Stimulated activated CD4-positive, alpha-beta T cell treated with anti-CD3 and anti-CD28 coated beads, Interleukin-1b, Interleukin-23, amount 100 ng/mL, for 24 hours (primary cell): ENCODE results near the gene SPRR5.

ENCODE experiments used
- DNase-seq, 4 experiments: peaks; one replicate each; pipeline ENCODE4 v3.0.0-alpha.2; 2020; ENCODE audit warnings: low read depth in 4 of 4, low spot score in 1 of 4

SPRR5 gene

GRCh38 chr1:152981146-152981871, 34.3 kb downstream of the SPRR5 start:
- no peak for DNase-seq

DNA sequence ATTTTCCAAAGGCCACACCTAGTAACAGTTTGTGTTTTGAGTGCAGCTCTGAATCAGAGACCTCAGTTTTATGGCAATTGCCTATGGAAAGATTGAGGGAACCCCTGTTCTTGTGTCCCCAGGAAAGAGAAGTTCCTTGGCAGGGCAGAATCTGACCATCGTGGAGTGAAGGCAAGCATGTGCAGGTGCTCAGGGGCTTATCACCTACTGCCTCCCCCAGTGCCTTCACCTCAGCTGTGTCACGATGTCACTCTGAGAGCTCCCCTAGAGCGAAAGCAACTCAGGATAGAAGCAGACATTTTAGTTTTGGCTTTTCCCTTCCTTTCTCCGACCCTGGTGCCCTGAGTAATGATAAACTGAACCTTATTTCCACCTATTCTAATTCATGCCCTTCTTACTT, 35.1 kb downstream of the SPRR5 start:
- DNase-seq = no peak

DNA sequence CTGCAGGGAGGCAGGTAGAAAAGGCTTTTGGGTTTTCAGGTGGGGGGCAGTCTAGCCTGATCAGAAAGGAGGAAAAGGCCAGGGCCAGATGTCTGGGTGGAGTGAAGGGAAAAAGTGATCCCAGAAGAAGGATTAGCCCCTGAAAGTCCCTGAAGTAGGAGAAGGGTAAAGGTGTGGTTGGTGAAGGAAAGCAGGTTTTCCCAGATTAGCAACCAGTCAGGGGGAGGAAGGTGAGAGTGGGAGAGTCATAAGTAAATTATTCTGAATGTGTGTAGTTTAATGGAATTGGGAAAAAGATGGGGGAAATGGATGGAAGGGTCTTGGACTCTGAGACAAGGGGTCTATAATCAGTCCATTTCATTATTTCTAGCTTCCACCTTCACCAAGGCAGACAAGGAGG, 36.2 kb downstream of the SPRR5 start:
- no peak for DNase-seq

- no peak for DNase-seq
Measured at GRCh38 chr1:152983743-152984142, 36.7 kb downstream of the SPRR5 start, which contains the start of gene SPRR1A. Gene SPRR1A (plus strand): TSS chr1:152984081. CDS start chr1:152985231, 1,150 bp downstream.

DNA sequence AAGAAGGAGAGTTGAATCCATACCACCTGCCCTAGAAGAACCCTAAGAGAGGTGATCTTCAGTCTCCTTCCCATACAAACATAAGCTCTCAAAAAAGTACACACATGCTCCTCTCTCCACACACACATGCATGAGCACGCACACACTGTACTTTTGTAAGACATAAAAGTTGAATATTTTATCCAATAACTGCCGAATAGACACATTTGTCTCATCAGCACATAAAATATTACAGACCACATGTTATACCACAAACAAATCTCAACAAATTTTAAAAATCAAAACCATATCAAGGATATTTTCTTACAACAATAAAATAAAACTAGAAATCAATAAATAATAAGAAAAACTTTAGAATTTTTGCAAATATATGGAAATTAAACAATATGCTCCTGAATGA, 39.6 kb downstream of the SPRR5 start:
- no peak for DNase-seq

GRCh38 chr1:152993186-152993585, 46.2 kb downstream of the SPRR5 start:
- no peak for DNase-seq

DNA sequence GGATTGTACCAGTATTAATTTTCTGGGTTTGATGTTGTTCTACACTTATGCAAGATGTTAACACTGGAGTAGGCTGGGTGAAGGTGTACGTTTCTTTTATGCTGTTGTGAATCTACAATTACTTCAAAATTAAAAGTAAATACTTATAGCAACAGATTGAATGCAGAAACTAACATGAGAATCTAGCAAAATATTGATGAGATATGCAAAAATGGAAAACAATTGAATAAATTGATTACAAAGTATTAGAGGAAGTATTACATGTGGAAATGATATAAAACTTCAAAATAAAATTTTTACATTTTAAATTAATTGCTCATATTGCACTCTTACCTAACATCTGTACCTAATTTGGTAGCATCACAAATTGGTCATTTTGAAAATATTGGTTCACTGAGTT, 48.8 kb downstream of the SPRR5 start:
- no peak for DNase-seq

DNA sequence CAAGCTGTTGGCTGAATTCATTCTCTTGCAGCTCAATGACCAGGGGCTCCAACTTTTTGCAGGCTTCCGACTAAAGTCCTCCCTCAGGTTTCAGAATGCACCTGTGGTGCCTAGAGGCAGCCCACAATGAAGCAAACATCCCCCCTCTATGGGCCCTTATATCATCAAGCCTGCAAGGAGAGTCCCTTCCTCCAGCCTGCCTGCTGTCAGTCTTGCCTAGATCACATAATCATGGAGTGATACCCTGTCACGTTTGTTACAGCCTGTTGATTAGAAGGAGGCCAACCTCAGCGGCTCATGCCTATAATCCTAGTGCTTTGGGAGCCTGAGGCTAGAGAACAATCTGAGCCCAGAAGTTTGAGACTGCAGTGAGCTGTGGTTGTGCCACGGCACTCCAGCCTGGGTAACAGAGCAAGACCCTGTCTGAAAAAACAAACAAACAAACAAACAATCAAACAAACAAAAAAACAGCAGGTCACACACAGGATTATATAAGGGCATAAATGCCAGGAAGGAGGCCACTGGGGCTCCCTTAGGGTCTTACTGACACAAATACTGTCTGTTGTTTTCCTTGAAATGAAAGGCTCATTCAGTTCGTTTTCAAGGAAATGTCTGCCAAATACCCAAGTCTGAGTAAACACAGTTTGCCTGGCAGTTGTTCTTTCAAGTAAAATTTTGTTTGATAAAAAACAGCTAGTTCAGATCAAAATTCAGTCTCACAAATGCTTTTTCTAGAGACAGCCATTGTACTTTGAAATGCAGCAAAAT, 49.8 kb downstream of the SPRR5 start:
- no peak for DNase-seq

- DNase-seq = no peak
Measured at GRCh38 chr1:152997901-152998300, 50.9 kb downstream of the SPRR5 start.

DNA sequence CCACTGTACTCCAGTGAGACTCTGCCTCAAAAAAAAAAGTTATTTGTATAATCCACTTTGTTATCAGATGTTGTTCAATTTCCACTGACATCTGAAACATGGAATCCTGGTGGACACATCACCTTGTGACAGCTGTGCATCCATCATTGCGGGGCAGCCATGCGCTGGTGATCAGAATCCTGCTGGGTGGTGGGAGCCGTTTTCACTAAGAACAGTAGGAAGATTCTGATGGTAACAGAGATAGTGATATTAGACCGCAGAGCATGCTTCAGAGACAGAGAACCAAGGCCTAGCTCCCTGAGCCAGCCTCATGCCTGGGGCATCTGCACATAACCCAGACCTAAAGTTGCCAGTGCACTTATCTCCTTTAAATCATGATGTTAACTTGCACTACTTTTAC, 51.5 kb downstream of the SPRR5 start:
- no peak for DNase-seq
